ENCODE measurements around the gene VWF. TPM values are rescaled to one million over a fixed set of nuclear protein-coding genes. Genes with fewer than 3 reads are reported as not detected.
"Not testable (repeated sequence)": the region's sequence is repeated elsewhere in the genome, so short reads cannot be mapped to it uniquely, and the experiment has no call there.

Gene VWF
- total RNA-seq, 1 donor from 2014 or later: 0.06 TPM

GRCh38 chr12:6143303-6143675, 18.8 kb upstream of the VWF start:
- no peak for DNase-seq (ENCODE audit: low read depth)

GRCh38 chr12:6142368-6143302, 18.2 kb upstream of the VWF start:
- DNase-seq (ENCODE audit: low read depth); H3K4me3 ChIP-seq (ENCODE audit: low read depth, low read length): not testable (repeated sequence)

More at GRCh38 chr12:6143303-6143675, 18.8 kb upstream of the VWF start:
- TF ChIP-seq CTCF (conservative IDR thresholded peaks at IDR 0.05; ENCODE audit: low read depth, low read length): no peak
- no peak overlapping the region for H3K4me3 ChIP-seq (ENCODE audit: low read depth, low read length)

GRCh38 chr12:6141731-6142367, 17.4 kb upstream of the VWF start:
- not testable (repeated sequence) for DNase-seq (ENCODE audit: low read depth); H3K4me3 ChIP-seq (ENCODE audit: low read depth, low read length)

- no peak for TF ChIP-seq CTCF (conservative IDR thresholded peaks at IDR 0.05; ENCODE audit: low read depth, low read length)
- no peak overlapping the region for H3K4me3 ChIP-seq (ENCODE audit: low read depth, low read length)
- DNase-seq (ENCODE audit: low read depth): no peak
Observed at GRCh38 chr12:6140651-6141447, 16.4 kb upstream of the VWF start.

GRCh38 chr12:6135071-6135470, 10.6 kb upstream of the VWF start:
- DNase-seq (ENCODE audit: low read depth): no peak
- no peak for TF ChIP-seq CTCF (conservative IDR thresholded peaks at IDR 0.05; ENCODE audit: low read depth, low read length)

GRCh38 chr12:6133642-6134041, 9.2 kb upstream of the VWF start:
- no peak for TF ChIP-seq CTCF (conservative IDR thresholded peaks at IDR 0.05; ENCODE audit: low read depth, low read length)
- H3K4me3 ChIP-seq (ENCODE audit: low read depth, low read length): no peak overlapping the region
- no peak for DNase-seq (ENCODE audit: low read depth)

More at GRCh38 chr12:6135071-6135470, 10.6 kb upstream of the VWF start:
- no peak overlapping the region for H3K4me3 ChIP-seq (ENCODE audit: low read depth, low read length)

- DNase-seq (ENCODE audit: low read depth): no peak
- no peak for TF ChIP-seq CTCF (conservative IDR thresholded peaks at IDR 0.05; ENCODE audit: low read depth, low read length)
Observed at GRCh38 chr12:6132496-6132895, 8.0 kb upstream of the VWF start.

More at GRCh38 chr12:6132496-6132895, 8.0 kb upstream of the VWF start:
- H3K4me3 ChIP-seq (ENCODE audit: low read depth, low read length): no peak overlapping the region

Measured in epithelial cell of proximal tubule (primary cell).